Measurements from ENCODE around the gene AKNAD1.

- no peak for TF ChIP-seq GATA2 (IDR thresholded peaks at IDR 0.05; ENCODE audit: low read depth, low read length)
- no peak for TF ChIP-seq GATA3 (IDR thresholded peaks at IDR 0.05; ENCODE audit: low read depth, low read length)
Measured at GRCh38 chr1:108862017-108862610, 5.2 kb upstream of the AKNAD1 start.

Measured in SH-SY5Y (cell line).